Measurements from ENCODE around the gene FBLN2.

The FBLN2 gene

DNA sequence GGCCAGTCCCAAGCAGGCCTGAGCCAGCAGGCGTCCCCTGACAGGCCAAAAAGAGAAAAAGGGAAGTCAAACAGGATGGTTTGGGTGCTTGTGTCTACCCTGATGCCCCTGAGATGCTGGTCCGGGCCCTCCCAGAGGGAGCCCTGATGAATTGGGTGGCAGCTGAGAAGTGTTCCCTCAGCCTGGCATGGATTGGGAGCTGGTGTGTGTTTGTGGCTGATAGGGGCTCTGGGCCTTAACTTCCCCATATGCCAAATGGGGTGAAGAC, 1.4 kb downstream of the FBLN2 start:
- no peak overlapping the region for H3K4me2 ChIP-seq (ENCODE audit: insufficient read depth, low read length)

DNA sequence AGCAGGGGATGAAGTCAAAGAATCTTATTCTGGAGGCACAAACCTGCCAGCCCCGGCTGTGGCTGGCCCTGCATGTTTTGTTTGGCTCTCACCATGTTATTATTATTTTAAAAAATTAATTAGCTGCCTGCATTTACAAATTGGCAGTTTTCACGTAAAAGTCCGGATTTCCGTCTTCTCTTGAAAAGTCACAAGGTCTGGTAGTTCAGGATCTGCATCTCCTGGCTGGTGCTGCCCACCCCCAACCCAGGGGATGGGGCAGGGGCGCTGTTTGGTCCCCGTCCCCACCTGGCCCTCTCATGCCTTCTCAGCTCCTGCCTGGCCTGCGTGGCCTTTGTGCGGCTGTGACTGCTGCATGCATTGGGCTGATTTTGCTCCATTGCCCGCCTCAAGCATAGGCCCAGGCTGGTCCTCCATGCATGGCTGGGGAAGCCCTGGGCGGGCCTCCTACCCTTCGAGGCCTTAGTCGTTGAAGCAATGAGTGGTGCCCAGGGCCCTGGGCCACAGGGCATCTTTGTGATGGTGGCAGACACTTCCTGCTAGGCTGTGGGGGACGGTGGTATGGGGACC, 2.0 kb downstream of the FBLN2 start:
- Histone ChIP-seq H3K4me3 (ENCODE audit: low read depth in 1 of 2, low read length in 2 of 2) (no peak overlapping the region), H3K79me2 (ENCODE audit: insufficient read depth, low read length) (no peaks in the 10 kb centered on the region), H3K4me1 (ENCODE audit: insufficient read depth, low read length) (peaks cover 21% of the 10 kb centered on the region), H2AFZ (ENCODE audit: low read depth, low read length) (no peak overlapping the region), H3K9me3 (ENCODE audit: insufficient read depth, low read length, severe bottlenecking) (no peaks in the 10 kb centered on the region), H3K4me2 (ENCODE audit: insufficient read depth, low read length) (no peak overlapping the region), H4K20me1 (ENCODE audit: insufficient read depth, low read length) (no peaks in the 10 kb centered on the region), H3K9ac (ENCODE audit: low read depth, low read length) (no peak overlapping the region), H3K27me3 (ENCODE audit: insufficient read depth, low read length, poor library complexity) (no peaks in the 10 kb centered on the region), H3K36me3 (ENCODE audit: insufficient read depth, low read length) (no peaks in the 10 kb centered on the region), H3K27ac (ENCODE audit: low read length) (no peak overlapping the region)
- no peak for TF ChIP-seq EZH2 (IDR thresholded peaks at IDR 0.05; ENCODE audit: borderline replicate concordance, low read depth, low read length, severe bottlenecking)
- TF ChIP-seq, protein P1, sequence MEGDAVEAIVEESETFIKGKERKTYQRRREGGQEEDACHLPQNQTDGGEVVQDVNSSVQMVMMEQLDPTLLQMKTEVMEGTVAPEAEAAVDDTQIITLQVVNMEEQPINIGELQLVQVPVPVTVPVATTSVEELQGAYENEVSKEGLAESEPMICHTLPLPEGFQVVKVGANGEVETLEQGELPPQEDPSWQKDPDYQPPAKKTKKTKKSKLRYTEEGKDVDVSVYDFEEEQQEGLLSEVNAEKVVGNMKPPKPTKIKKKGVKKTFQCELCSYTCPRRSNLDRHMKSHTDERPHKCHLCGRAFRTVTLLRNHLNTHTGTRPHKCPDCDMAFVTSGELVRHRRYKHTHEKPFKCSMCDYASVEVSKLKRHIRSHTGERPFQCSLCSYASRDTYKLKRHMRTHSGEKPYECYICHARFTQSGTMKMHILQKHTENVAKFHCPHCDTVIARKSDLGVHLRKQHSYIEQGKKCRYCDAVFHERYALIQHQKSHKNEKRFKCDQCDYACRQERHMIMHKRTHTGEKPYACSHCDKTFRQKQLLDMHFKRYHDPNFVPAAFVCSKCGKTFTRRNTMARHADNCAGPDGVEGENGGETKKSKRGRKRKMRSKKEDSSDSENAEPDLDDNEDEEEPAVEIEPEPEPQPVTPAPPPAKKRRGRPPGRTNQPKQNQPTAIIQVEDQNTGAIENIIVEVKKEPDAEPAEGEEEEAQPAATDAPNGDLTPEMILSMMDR (IDR thresholded peaks at IDR 0.05; ENCODE audit: borderline replicate concordance, extremely low read depth, low read length, poor library complexity, severe bottlenecking) = no peak
- ATAC-seq (ENCODE audit: insufficient read depth, low read depth) (no peak), DNase-seq (no peak)

More for the DNA sequence above, 1.4 kb downstream of the FBLN2 start:
- Histone ChIP-seq H3K79me2 (ENCODE audit: insufficient read depth, low read length) (no peaks in the 10 kb centered on the region), H4K20me1 (ENCODE audit: insufficient read depth, low read length) (no peaks in the 10 kb centered on the region), H3K4me3 (ENCODE audit: low read depth in 1 of 2, low read length in 2 of 2) (no peak overlapping the region), H3K36me3 (ENCODE audit: insufficient read depth, low read length) (no peaks in the 10 kb centered on the region), H3K9ac (ENCODE audit: low read depth, low read length) (no peak overlapping the region), H3K4me1 (ENCODE audit: insufficient read depth, low read length) (peaks cover 23% of the 10 kb centered on the region), H3K9me3 (ENCODE audit: insufficient read depth, low read length, severe bottlenecking) (no peaks in the 10 kb centered on the region), H3K27ac (ENCODE audit: low read length) (no peak overlapping the region), H3K27me3 (ENCODE audit: insufficient read depth, low read length, poor library complexity) (no peaks in the 10 kb centered on the region), H2AFZ (ENCODE audit: low read depth, low read length) (no peak overlapping the region)
- DNase-seq (no peak), ATAC-seq (ENCODE audit: insufficient read depth, low read depth) (no peak)
- TF ChIP-seq EZH2 (IDR thresholded peaks at IDR 0.05; ENCODE audit: borderline replicate concordance, low read depth, low read length, severe bottlenecking) = no peak
- TF ChIP-seq, protein P1 (IDR thresholded peaks at IDR 0.05; ENCODE audit: borderline replicate concordance, extremely low read depth, low read length, poor library complexity, severe bottlenecking) = no peak

DNA sequence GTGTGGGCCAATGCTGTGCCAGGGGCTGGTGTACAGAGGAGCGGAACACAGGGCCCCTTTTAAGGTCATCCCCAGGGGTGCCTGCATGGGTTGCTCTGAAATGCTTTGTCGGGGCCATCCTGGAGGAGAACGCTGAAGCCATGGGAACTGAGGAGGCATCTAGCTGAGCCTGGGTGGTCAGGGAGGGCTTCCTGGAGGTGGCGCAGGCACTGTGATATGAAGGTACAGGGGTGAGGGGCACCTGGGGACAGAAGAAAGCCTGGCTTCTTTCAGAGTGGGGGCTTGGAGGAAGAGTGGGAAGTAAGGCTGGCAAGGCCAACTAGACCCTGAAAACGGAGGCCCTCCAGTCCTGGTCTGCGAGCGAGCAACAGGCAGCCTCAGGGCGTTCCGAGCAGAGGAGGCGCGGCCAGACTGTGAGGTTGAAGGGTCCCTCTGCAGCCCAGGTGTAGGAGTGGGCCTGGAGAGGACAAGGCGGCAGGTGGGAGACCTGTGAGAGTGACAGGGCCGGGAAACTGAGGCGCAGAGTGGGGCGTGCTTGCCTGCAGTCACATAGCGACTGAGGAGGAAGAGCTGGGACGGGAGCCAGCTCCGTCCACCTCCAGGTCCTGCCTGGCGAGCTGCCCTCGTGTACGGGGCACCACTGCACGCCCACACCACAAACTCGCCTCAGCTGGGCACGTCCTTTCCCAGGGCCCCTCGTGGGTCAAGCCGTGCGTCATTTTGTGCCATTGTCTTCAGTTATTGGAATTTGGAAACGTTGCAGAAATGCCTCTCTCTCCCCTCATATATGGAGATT, 4.1 kb downstream of the FBLN2 start:
- no peak for TF ChIP-seq EZH2 (IDR thresholded peaks at IDR 0.05; ENCODE audit: borderline replicate concordance, low read depth, low read length, severe bottlenecking)
- TF ChIP-seq, protein P1 (IDR thresholded peaks at IDR 0.05; ENCODE audit: borderline replicate concordance, extremely low read depth, low read length, poor library complexity, severe bottlenecking) = no peak
- Histone ChIP-seq H3K4me1 (ENCODE audit: insufficient read depth, low read length) (peaks cover 30% of the 10 kb centered on the region), H3K27me3 (ENCODE audit: insufficient read depth, low read length, poor library complexity) (no peaks in the 10 kb centered on the region), H3K9ac (ENCODE audit: low read depth, low read length) (no peak overlapping the region), H3K79me2 (ENCODE audit: insufficient read depth, low read length) (no peaks in the 10 kb centered on the region), H3K4me2 (ENCODE audit: insufficient read depth, low read length) (no peak overlapping the region), H3K36me3 (ENCODE audit: insufficient read depth, low read length) (no peaks in the 10 kb centered on the region), H4K20me1 (ENCODE audit: insufficient read depth, low read length) (no peaks in the 10 kb centered on the region), H2AFZ (ENCODE audit: low read depth, low read length) (no peak overlapping the region), H3K9me3 (ENCODE audit: insufficient read depth, low read length, severe bottlenecking) (no peaks in the 10 kb centered on the region), H3K27ac (ENCODE audit: low read length) (no peak overlapping the region), H3K4me3 (ENCODE audit: low read depth in 1 of 2, low read length in 2 of 2) (no peak overlapping the region)
- ATAC-seq (ENCODE audit: insufficient read depth, low read depth) = no peak
- no peak for DNase-seq
